CD4-positive, alpha-beta T cell (primary cell): Measurements from ENCODE around the gene CTNNA2. TPM values are rescaled to one million over a fixed set of nuclear protein-coding genes. Genes with fewer than 3 reads are reported as not detected.

Source experiments
- ATAC-seq: fragments of 200-7000 bp; cut with Tn5 transposase; one replicate; pipeline ENCODE4 v1.10.0; 2022; ENCODE audit warnings: mild to moderate bottlenecking; ENCODE audit not compliant: poor library complexity
- CTCF ChIA-PET: fragments of 350-600 bp; sonication (Branson Sonifier 250); formaldehyde crosslinking; loops from one replicate; lab custom pipeline; 2021; ENCODE audit warnings: antibody characterized with exemption, inconsistent platforms; lab: Charles Lee
- POLR2A ChIA-PET: fragments of 350-600 bp; sonication (Branson Sonifier 250); formaldehyde crosslinking; loops from one replicate; lab custom pipeline; 2021; ENCODE audit warnings: antibody characterized with exemption, inconsistent platforms; lab: Charles Lee
- DNase-seq, 14 experiments: peaks; one replicate each; pipeline ENCODE4 v3.0.0-alpha.2; 2013 to 2020; ENCODE audit warnings: mixed read lengths in 2 of 14
- H3K27ac ChIP-seq, 2 donors: one replicate each; pipeline versions ENCODE4 v1.5.1 to v1.7.0; 2013; ENCODE audit warnings: low read length in 2 of 2, low read depth in 1 of 2, mild to moderate bottlenecking in 1 of 2
- H3K27me3 ChIP-seq, 2 experiments: 1 replicate in 1 of 2; 2 replicates in 1 of 2; pipeline versions ENCODE4 v1.6.1 to v1.7.0; 2013; ENCODE audit warnings: low read length in 2 of 2, control low read depth in 1 of 2, mild to moderate bottlenecking in 1 of 2, moderate library complexity in 1 of 2; ENCODE audit not compliant: insufficient read depth in 2 of 2, control insufficient read depth in 1 of 2
- H3K36me3 ChIP-seq: one replicate; pipeline ENCODE4 v1.6.1; 2013; ENCODE audit warnings: low read length, control low read depth; ENCODE audit not compliant: insufficient read depth
- H3K4me1 ChIP-seq: one replicate; pipeline ENCODE4 v1.6.1; 2013; ENCODE audit warnings: low read length, control low read depth; ENCODE audit not compliant: insufficient read depth
- H3K4me3 ChIP-seq: one replicate; pipeline ENCODE4 v1.5.1; 2013; ENCODE audit warnings: mild to moderate bottlenecking, low read length, moderate library complexity
- H3K9me3 ChIP-seq, 2 experiments: 1 replicate in 1 of 2; 2 replicates in 1 of 2; pipeline versions ENCODE4 v1.6.1 to v1.7.0; 2013; ENCODE audit warnings: low read length in 2 of 2, mild to moderate bottlenecking in 2 of 2, control low read depth in 1 of 2, moderate library complexity in 1 of 2; ENCODE audit not compliant: control insufficient read depth in 1 of 2, insufficient read depth in 1 of 2
- H3K27ac Mint-ChIP-seq: one replicate; pipeline ENCODE4 v1.8.0; 2020; ENCODE audit warnings: mixed read lengths
- H3K27me3 Mint-ChIP-seq: one replicate; pipeline ENCODE4 v1.8.0; 2021; ENCODE audit warnings: mixed read lengths
- H3K36me3 Mint-ChIP-seq: one replicate; pipeline ENCODE4 v1.8.0; 2021; ENCODE audit warnings: low read depth, mixed read lengths
- H3K4me1 Mint-ChIP-seq: one replicate; pipeline ENCODE4 v1.8.0; 2021; ENCODE audit warnings: low read depth, mixed read lengths
- H3K4me3 Mint-ChIP-seq: one replicate; pipeline ENCODE4 v1.8.0; 2020; ENCODE audit warnings: mild to moderate bottlenecking, mixed read lengths
- H3K9me3 Mint-ChIP-seq: one replicate; pipeline ENCODE4 v1.8.0; 2020; ENCODE audit warnings: mixed read lengths
- intact Hi-C, 2 experiments: fragments of 100-400 bp; cut with DNase I in 1 of 2; cut with micrococcal nuclease in 1 of 2; formaldehyde crosslinking; loops; one replicate each; pipeline versions ENCODE4 v1.15.1 to v1.9.0; 2023 to 2025; cut with DNase I, micrococcal nuclease
- total RNA-seq, 174 experiments: library from RNA in 2 of 174; stranded (reverse) in 2 of 174; gene quantifications; one replicate each; pipeline ENCODE4 v1.2.3 and lab custom pipeline; 2021 to 2026
- TF ChIP-seq, protein P1 (sequence below): fragments of 200-600 bp; IDR thresholded peaks from one replicate; pipeline ENCODE4 v1.8.0; 2022; ENCODE audit warnings: antibody characterized with exemption, mild to moderate bottlenecking

The CTNNA2 gene
- total RNA-seq, 2 experiments from 2014 or later = not detected

- H3K27me3 Mint-ChIP-seq = no peaks in the 10 kb centered on the region
- H3K36me3 ChIP-seq = no peaks in the 10 kb centered on the region
- no peaks in the 10 kb centered on the region for H3K36me3 Mint-ChIP-seq
- no peak for ATAC-seq
- no peak overlapping the region for H3K27ac Mint-ChIP-seq
- no peak overlapping the region for H3K4me3 Mint-ChIP-seq
- TF ChIP-seq, protein P1, sequence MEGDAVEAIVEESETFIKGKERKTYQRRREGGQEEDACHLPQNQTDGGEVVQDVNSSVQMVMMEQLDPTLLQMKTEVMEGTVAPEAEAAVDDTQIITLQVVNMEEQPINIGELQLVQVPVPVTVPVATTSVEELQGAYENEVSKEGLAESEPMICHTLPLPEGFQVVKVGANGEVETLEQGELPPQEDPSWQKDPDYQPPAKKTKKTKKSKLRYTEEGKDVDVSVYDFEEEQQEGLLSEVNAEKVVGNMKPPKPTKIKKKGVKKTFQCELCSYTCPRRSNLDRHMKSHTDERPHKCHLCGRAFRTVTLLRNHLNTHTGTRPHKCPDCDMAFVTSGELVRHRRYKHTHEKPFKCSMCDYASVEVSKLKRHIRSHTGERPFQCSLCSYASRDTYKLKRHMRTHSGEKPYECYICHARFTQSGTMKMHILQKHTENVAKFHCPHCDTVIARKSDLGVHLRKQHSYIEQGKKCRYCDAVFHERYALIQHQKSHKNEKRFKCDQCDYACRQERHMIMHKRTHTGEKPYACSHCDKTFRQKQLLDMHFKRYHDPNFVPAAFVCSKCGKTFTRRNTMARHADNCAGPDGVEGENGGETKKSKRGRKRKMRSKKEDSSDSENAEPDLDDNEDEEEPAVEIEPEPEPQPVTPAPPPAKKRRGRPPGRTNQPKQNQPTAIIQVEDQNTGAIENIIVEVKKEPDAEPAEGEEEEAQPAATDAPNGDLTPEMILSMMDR = no peak
- H3K9me3 Mint-ChIP-seq = peaks cover 14% of the 10 kb centered on the region
- ChIA-PET POLR2A (no interaction called here), CTCF (no interaction called here)
- H3K27ac ChIP-seq = no peak overlapping the region
- H3K4me1 ChIP-seq = no peaks in the 10 kb centered on the region
- no peaks in the 10 kb centered on the region for H3K27me3 ChIP-seq
- H3K9me3 ChIP-seq = no peaks in the 10 kb centered on the region
- intact Hi-C loops = no loop called here
- DNase-seq = no peak
- no peaks in the 10 kb centered on the region for H3K4me1 Mint-ChIP-seq
- H3K4me3 ChIP-seq = no peak overlapping the region
These were observed 1017.7 kb downstream of the CTNNA2 start for GRCh38 chr2:80530442-80531064.

DNA sequence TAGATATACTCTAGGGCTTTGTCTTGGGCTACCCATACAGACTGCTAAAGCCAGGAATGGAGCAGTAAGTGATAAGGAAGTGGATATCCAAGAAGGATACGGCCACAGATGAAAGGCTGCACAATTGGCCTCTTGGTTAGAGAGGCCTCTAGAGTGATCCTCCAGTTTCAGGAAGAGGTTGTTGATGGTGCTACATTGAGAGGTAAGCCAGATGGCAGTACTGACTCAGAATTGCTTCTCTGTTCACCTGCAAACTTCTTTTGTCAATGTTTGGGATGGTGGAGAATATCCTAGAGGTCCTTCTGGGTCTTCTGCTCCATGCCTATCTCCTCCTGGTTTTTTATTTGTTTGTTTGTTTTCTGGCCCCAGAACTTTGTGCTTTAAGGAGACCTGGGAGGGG lies 1018.5 kb downstream of the CTNNA2 start:
- H3K27ac ChIP-seq = no peak overlapping the region
- no peaks in the 10 kb centered on the region for H3K36me3 ChIP-seq
- ATAC-seq (no peak), DNase-seq (no peak)
- peaks cover 14% of the 10 kb centered on the region for H3K9me3 Mint-ChIP-seq
- no peak overlapping the region for H3K4me3 Mint-ChIP-seq
- no peaks in the 10 kb centered on the region for H3K4me1 Mint-ChIP-seq
- no peaks in the 10 kb centered on the region for H3K9me3 ChIP-seq
- H3K27me3 Mint-ChIP-seq = no peaks in the 10 kb centered on the region
- CTCF ChIA-PET = no interaction called here
- POLR2A ChIA-PET = no interaction called here
- no peaks in the 10 kb centered on the region for H3K4me1 ChIP-seq
- no peaks in the 10 kb centered on the region for H3K27me3 ChIP-seq
- no peaks in the 10 kb centered on the region for H3K36me3 Mint-ChIP-seq
- H3K27ac Mint-ChIP-seq = no peak overlapping the region
- TF ChIP-seq, protein P1 = no peak
- intact Hi-C loops = no loop called here
- H3K4me3 ChIP-seq = no peak overlapping the region

GRCh38 chr2:80545420-80546210 lies 1032.8 kb downstream of the CTNNA2 start:
- H3K27me3 Mint-ChIP-seq = no peaks in the 10 kb centered on the region

More at GRCh38 chr2:80545420-80546210, 1032.8 kb downstream of the CTNNA2 start:
- DNase-seq (no peak), ATAC-seq (no peak)
- ChIA-PET CTCF (no interaction called here), POLR2A (no interaction called here)
- Mint-ChIP-seq H3K27ac (no peak overlapping the region), H3K9me3 (peaks cover 7% of the 10 kb centered on the region), H3K36me3 (no peaks in the 10 kb centered on the region), H3K4me3 (no peak overlapping the region), H3K4me1 (no peaks in the 10 kb centered on the region)
- Histone ChIP-seq H3K9me3 (peaks cover 0 to 7% of the 10 kb centered on the region in 2 experiments), H3K27ac (no peak overlapping the region), H3K36me3 (no peaks in the 10 kb centered on the region), H3K4me1 (no peaks in the 10 kb centered on the region), H3K4me3 (no peak overlapping the region), H3K27me3 (no peaks in the 10 kb centered on the region)
- TF ChIP-seq, protein P1 = no peak
- intact Hi-C loops = no loop called here
